Fibroblast of skin of left quadriceps (primary cell): ENCODE measurements around the gene TMEM109.
"Not testable (repeated sequence)": the region's sequence is repeated elsewhere in the genome, so short reads cannot be mapped to it uniquely, and the experiment has no call there.

Source experiments
- DNase-seq, 2 experiments: peaks; one replicate each; pipeline ENCODE4 v3.0.0-alpha.2; 2013; ENCODE audit warnings: low read depth in 2 of 2

The TMEM109 gene

DNA sequence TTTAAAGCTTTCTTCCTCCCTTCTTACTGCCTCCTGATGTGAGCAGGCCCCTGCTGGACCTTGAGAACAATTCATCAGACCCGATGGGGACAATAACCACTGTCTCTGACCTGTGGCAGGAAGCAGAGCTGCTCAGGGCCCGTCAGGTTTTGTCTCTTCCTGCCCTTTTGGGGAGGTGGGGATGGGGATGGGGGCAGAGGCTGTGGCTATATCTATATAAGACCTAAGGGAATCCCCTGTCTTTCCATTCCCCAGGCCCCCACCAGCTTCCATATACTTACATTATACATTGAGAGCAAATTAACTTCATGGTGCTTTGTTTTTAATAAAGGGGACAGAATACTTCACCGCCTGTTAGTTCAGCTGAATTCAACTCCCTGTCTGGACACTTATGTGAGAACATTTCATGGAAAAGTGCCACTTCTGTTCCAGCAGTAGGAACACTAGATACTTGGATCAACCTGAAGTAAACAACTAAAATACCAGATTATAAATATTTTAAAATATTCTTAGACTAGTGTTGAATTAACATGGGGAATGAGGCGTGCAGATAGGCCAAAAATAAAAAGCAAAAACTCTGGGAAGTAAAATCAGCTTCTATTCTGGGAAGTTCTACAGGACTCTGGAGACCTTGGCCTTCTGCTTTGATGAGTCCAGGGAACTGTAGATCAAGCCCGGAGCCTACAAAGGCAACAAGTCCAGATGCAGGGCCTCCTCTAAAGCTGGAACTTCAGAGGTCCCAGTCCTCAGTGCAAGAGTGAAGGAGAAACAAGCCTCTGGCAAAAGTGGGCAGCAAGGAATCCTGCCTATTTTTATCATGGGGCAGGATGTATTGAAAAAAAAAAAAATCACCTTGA, 35.5 kb upstream of the TMEM109 start:
- DNase-seq, result no peak

DNA sequence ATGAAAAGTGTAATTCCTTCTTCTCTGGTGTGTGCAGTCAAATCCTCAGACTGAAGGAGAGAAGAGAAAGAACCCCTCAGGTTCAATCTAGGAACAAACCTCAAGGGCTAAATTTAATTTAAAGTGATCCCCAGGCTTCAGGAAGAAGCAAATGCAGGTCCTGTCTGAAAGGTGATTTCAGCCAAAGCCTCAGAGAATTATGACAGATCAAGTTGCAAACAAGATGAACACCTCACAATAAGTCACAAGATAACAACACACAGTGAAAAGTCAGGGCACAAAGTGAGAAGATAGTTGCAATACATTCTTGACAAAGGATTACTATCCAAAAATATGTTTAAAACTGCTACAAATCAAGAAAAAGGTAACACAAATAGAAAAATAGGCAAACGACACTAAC, 34.9 kb upstream of the TMEM109 start:
- DNase-seq, result no peak

DNA sequence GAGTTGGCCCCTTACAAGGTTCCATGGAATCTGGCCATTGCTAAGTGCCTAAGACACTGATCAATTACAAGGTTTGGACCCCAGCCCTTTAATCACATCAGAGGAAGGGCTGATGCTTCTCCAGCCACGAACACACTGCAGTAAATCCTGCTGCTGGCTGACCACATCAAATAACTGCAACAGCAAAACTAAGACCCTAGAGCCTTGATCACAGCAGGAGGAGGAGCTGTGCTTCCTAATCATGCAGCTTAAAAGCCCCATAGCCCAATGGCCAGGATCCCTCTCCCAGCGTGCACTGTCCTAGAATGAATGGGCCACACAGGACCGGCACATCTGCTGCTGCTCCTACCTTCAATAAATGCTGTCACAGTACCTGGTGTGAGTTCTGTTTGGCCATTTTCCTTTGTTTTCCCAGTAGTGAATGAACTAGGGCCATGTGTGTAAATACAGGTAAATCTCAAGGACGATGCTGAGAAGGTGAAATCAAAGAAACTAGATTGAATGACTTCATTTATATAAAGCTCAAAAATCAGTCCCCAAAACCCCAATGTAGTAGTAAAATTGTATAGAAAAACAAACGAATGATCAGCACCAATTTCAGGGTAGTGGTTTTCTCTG, 33.9 kb upstream of the TMEM109 start:
- DNase-seq, result no peak

DNA sequence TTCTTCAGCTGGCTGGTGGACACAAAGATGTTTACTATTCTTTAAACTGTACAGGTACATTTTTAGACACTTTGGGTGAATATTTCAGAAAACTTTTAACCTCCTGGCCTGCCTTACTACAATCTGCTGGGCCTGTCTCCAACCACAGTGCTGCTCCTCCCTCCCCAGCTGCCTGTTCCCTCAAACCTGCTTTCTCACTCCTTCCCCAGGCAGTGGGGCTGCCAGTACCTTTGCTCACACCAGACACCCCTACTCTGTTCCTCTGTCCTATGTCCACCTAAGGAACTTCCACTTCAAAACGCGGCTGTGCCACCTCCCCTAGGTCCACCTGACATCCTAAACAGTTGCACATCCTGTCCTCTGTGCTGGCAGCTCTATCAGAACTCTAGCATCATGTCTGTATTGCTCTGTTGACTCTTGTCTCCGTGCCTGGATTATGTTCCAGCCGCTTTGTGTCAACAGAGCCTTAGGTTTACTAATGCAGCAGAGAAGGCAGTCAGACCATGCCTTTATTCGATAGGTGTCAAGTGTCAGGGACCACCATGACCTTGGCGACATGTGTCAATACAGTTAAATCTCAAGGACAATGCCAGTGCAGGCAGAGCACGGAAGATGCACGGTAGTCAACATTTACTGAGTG, 33.2 kb upstream of the TMEM109 start:
- DNase-seq, result no peak

DNA sequence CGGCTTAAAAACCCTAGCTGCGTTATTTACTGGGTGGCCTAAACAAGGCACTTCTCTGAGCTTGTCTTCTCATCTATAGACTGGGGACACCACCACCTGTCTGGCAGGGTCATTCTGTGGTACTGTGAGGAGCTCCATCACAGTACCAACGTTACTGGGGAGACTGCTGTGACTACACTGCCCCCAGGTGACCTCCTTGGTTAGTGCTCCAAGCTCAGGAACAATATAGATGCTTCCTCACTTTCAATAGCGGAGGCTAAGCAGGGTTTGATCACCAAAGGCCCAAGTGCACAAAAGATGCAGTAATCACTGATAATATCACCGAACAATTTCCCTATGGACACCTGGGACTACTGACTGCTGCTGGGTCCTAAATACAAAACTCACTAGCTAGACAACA, 26.4 kb upstream of the TMEM109 start:
- no peak for DNase-seq

DNA sequence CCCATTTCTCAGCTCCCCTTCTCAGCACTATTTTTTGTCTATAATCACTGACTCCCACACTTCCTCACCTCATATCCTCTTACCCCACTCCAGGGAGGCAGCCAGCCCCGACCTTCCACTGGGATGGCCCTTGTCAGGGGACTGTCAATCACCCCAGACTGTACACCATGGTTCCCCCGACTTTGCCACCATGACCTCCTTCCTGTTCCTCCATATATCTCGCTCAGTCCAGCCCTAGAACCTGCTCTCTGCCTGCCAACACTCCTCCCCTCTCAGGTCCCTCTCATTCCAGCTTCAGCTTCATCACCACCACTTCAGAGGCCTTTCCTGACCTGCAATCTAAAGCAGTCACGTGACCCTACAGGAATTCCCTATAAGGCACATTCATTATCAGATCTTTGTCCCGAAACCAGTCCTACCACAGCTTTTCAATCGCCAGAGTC, 24.1 kb upstream of the TMEM109 start:
- DNase-seq, result no peak

DNA sequence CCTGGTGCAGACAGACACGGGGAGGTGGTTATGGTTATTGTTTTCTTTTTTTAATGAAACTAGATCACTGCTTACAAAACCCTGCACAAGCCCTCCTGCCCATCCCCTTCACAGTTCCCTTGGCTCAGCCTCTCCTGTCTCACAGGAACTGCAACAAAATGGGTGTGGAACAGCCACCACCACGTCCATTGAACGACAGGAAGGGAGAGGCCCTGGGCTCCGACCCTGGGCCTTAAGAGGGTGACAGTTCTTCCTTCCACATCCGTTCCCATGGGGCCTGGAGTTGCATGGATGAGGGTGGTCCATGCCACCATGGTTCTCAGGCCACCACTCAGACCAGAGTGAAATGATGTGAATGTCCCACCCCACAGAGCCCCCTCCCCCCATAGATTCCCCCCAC, 23.3 kb upstream of the TMEM109 start:
- no peak for DNase-seq

DNA sequence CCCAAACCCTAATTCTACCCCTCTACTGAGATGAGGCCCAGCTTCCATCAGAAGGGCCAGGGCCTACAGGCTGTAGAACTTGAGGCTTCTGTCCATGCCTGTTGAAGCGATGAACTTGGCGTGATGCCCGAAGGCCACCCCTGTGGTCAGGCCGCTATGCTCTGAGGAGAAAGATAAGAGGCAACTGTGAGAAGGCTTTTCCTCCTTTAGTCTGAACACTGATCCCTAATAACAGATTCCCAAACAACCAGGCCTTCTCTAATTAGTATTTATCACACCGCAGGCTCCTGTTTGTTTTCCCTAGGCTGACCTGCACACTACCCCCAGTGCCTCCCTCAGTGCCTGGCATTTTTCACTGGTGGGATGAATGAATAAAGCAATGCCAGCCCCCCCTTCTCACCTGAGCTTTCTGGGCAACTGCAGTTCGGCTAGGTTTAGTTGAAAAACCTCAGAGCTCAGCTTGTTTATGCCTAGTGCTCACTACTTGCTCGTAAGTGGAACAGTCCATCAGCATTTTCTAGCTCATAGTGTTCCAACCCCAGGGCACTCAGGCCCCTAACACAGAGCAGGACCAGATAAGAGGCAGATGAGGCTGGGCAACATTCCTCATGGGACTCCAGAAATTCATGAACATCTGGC, 22.7 kb upstream of the TMEM109 start:
- no peak for DNase-seq

DNA sequence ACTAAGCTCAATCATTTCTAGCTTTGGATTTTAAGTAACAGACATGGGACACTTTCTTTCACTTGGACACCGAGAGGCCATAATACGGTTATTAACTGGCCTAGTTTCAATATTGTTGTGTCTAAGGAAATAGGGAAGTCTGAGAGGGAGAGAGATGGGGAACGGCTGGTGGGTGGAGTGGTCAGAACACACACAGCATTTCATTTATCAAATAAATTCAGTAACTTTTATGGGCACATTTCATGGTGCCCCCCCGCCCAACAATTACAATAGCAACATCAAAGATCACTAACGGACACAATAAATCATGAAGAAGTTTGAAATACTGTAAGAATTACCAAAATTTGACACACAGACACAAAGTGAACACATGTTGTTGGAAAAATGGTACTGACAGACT, 18.3 kb upstream of the TMEM109 start:
- no peak for DNase-seq

DNA sequence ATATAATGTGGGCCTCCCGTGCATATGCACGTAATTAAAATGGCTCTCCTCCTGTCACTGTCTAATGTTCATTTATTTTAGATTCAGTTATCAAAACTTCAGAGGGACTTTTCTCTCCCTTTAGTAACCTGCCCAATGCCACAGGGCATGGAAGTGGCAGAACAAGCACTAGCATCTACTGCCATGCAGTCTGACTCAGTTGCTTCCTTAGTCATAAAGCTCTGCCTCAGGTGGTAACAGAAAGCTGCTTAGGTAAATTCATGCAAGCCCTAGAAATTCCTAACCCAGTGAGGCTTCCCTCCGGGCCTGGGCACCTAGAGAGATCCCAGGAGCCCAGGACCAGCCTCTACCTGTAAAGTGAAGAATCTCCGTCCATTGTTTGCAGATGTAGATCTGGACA, 16.5 kb upstream of the TMEM109 start:
- DNase-seq, result no peak

DNA sequence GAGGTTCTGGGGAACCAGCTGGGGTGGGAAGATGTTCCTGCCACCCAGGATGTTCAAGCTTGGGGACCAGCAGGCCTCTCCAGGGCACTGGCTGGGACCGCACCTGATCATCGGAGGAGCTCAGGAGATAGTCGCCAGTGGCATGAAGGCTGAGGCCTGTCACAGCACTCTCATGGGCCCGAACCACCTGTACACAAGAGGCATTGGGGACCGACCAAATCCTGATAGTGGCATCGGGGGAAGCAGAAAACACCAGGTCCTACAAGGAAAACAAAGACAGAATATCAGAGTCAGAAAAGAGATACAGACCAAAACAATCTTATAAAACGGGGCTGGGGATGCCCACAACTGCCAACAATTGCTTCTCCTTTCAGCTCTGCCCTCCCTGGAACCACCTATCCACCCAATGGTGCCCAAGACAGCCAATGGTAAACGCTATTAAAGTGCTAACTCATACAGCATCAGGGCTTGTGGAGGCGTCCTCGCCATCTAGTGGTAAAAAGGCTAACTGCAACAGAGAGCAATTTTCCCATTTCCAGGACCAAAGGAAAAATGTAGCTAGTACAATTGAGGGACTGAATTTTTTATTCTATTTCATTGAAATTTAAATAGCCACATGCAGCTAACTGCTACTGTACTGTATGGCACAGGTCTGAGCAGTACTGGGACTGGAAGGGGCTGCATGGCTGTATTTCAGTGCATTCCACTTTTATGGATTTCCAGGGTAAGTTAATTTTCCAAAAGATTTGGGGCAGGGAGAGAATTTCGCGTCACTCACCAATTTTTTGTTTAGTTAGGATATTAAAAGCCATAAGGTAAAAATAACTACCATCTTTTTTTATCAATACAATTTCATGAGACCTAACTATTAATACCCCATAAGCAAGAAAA, 14.7 kb upstream of the TMEM109 start:
- DNase-seq, result no peak

DNA sequence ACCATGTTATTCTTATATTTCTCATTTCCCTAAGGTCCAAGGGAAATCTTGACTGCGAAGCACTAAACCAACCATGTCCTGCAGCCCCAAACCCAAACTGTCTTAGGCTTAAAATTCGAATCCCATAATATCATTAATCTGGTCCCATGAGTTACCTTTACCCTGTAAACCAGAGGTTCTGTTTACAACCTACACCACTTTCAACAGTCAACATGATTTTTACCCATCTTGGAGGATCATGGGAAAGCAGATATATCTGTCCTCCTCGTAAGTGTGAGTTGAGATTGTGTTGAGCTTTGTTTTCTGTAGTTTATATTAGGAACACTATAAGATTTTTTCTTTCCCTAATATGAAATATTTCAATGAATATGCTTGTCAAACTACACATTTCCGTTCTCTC, 14.0 kb upstream of the TMEM109 start:
- DNase-seq, result no peak

DNA sequence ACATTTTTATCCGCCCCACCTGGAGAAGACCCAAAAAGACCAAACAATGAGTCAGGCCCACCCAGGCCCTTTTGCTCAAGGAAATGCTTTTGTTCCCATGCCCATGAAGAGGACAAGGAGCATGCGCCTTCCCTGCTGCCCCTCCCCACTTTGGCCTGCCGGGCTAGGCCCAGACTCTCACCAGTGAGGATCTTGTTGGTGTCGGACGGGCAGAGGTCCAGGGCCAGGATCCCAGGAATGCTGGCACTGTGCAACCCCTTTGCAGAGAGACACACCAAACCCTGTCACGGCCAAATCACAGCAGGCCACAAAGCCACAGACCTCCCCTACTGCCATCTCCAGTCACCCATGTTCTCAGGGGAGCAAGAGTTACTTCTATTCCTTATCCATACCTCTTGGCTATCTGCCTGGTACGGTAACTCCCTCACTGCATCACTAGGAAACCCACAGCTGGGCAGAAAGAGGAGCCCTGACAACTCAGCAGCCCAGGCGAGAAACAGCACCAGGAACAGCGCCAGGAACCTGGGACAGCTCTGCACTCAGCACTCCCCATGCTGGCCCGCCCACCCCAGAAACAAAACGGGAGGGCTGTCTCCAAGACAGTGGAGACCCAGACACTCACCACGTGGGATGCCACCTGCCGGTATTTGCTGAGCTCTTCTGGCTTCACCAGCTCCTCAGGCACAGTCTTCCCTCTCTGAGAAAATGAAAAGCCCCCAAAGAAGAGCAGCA, 13.1 kb upstream of the TMEM109 start:
- no peak for DNase-seq

DNA sequence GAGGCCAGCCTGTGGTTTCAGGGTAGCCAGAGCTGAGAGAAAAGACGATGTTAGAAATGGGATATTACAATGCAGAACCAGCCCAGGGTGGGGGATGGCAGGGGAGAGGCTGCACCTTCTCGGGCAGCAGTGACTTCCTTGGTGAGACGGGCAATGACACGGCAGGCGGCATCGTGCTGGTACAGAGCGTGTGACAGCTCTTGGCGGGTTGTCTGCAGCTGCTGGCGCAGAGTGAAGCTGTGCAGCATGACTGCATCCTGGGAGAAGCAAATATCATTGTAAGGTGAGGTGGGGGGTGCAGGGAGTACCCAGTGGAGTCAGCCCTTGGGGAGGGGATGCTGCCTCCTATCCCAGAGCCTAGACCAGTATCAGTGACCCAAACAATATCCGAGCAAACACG, 11.3 kb upstream of the TMEM109 start:
- DNase-seq, result no peak

DNA sequence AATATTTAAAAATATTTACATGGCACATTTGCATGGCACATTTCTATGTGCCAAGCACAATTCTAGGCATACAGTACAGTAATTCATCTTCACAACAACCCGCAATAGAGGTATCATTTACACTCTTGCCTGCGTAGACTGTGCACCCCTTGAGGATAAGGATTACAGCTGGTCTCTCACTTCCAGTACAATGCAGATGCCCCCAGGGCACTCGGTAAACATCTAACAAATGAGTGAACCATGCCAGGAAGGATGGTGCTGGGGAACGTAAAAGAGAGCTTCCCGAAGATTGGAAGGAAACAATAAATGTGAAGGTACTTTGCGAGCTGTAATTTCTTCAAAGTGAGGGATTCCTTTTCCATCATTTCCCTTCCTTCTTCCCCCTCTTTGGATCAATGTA, 8.9 kb upstream of the TMEM109 start:
- DNase-seq, result no peak

DNA sequence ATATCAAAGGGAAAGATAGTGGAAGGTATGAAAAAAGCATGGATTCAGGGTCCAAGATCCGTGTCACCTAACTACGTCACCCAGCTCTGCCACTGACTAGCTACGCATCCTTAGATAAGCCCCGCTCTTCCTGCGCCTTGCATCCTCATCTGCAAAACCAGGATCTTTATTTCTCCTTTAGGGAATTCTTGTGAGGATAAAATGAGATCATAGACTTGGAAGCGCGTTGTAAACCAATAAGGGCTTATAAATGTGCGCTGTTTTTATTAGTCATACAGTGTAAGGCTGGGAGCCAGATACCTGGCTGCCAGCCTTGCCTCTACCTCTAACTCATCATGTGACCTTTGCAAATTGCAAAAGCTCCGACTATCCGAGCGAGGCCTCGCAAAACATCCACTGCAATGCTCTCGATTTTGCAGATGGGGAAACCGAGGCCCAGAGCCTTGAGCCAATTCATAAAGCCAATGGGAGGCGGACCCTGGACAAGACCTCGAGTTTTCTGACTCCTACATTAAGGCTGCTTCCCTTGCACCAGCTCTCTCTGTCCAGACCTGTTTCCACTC, 8.3 kb upstream of the TMEM109 start:
- DNase-seq, result no peak

DNA sequence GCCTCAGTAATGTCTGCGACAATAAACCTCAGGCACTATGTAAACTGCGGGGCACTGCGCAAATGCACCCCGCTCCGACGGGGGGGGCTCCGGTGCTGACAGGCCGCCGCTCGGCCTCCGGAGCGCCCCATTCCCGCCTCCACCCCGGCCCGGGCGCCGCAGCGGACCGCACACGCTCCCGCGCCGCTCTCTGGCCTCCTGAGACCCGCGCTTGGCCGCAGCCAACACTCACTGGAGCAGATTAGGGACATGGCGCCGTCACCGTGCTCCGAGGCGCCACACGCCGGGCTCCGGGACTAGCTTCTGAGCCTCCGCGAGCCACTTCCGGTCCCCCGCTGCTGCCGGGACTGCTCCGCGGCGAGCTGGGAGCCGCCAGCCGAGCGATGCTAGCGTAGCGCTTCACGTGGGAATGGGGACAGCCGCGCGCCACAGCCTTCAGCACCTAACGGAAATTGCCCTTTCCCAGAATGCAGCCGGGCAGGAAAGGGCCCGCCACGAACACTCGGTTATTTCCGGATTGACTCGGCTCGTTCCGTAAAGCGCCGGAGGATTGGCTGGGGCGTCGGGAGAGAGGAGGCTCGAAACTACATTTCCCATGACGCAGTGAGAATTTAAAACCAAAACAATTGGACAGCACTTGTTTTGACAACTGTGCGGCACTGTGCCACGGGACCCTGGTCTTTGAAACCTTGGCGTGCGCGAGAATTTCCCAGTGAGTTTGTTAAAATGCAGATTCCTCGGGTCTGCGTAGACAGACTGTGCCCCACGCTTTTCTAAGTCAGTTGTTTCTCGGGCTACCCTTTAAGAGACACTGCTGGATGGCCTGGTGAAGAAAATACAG, 7.6 kb upstream of the TMEM109 start, which contains the start of gene PRPF19:
TSS of gene PRPF19 (minus strand) at position 454 of the 841 bp plus-strand sequence. CDS start at position 251, 203 bp downstream.
- peak; percentile 90 to 91 for DNase-seq

DNA sequence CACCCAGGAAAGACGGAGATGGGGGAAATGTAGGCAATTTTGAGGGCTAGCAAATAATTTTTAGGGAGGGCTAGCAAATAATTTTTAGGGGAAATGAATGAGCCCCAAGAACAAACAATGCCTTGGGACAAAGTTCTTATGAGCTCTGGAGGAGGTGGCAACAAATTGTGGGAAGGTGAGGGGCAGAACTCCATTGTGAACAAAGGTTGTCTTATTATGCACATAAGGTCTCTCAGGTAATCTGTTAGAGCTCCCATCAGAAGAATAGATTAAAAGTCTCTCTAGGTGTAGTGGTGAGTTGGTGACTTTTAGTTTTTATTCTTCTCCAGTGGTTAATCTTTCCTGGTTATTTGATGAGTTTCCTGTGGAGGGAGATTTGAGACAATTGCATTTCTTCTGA, 5.2 kb upstream of the TMEM109 start:
- no peak for DNase-seq

DNA sequence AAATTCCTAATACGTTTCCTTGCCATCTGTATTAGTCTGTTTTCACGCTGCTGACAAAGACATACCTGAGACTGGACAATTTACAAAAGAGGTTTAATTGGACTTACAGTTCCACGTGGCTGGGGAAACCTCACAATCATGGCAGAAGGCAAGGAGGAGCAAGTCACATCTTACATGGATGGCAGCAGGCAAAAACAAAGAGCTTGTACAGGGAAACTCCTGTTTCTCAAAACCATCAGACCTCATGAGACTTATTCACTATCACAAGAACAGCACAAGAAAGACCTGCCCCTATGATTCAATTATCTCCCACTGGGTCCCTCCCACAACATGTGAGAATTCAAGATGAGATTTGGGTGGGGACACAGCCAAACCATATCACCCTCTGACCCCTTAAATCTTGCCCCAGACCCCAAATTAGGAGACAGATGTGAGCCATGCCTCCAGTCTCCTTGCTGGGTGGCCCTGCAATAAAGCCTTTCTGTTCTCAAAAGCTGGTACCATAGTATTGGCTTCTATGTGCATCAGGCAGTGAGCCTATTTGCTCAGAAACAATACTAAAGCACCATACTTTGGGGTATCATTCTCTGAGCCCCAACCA, 4.2 kb upstream of the TMEM109 start:
- not testable (repeated sequence) for DNase-seq
